DMS153 (cell line): ENCODE results near the gene CAMK1.
A peak's percentile ranks its signal among the peaks of the same experiment; 100 is the strongest.

Experiments
- DNase-seq: peaks from one replicate; lab custom pipeline; 2025; lab: John Stamatoyannopoulos, UW

The CAMK1 gene

DNA sequence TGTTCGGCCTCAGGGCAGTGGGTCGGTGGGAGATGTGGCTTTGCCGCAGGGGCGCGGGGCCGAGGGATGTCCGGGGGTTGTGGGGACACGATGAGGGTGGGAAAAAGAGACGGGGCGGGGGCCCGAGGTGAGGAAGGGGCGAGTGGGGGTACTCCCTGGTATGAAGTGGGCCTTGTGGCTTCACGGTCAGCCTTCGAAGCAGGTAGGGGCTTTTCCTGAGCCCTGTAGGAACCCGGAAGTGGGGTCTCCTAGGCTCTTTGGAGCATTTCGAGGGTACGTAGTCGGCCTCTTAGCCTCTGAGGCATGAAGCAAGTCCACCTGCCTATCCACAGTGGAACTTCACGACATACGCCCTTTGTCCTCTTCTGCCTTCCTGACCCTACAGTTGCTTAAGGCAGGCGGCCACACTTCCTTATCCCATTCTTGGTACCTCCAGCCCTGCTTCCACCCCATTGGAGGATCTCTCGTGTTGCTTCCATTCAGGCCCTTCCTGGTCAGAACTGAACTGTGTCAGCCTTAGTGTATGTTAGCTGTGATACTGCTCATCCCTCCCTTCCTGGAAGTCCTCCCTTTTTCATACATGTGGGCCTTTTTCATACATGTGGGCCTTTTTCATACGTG lies 23.5 kb upstream of the CAMK1 start:
- DNase-seq, result no peak

DNA sequence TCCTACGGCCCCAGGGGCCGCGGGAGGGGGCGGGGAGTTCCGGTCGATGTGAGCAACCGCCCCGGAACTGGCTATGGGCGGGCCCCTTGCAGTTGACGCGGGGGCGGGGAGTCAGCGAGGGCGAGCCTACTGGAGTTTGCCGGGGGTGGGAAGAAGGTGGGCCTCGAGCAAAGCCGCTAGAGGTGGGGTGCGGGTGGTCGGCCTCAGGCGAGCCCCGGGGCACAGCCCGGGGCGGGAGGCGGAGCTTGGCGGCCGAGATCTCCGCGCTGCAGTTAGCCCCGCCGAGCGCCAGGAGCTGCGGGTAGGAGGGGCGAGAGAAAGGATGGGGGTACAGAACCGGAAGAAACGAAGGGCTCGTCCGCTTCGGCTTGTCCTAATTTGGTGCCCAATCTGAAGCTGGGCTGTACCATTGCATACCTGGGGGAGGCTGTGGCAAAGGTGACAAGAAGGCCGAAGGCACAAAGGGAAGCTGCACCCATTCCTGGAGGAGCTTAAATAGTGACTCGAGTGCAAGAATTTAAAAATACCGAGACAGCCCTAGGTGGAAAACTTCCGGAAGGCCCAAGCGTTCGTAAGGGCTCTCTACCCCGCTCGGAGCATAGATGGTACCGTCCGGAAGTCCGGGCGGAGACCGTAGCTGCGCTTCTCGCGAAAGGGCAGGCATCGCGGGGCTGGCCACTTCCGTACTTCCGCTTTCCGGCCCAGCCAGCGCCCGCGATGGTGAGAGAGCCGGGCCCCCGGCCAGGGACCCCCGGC lies 22.8 kb upstream of the CAMK1 start, which contains the start of the genes ARPC4 and TADA3:
Gene ARPC4 (plus strand): TSS at position 678 of the 756 bp plus-strand sequence. CDS start 40 bp downstream, at position 718.
Gene TADA3 (minus strand): TSS at position 69 of the 756 bp plus-strand sequence. CDS start 1,007 bp downstream, outside the sequence.
- peak; percentile 62 for DNase-seq

DNA sequence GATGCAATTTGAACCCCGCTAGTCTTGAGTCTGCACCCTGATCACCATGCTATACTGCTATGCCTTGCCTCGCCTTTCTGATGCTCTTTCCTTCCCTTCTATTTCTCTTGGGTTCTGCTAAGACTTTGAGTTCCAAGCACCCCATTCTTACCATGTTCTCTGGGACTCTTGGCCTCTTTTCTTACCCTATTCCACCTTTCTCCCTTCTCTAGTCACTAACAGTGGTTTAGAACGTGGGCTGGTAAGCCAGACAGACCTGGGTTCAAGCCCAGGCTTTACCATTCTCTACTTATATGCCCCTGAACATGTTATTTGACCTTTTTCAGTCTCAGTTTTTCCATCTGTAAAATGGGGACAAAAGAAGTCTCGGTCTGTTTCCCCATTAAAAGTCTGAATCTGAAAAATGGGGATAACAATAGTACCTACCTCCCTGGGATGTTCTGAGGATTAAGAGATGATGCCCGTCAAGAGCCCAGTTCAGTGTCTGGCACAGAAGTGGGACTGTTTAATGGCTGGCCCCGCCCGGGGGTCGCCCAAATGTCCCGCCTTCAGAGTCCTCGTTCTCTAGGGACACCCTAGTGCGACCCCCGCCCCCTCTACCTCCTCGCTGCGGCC lies 22.1 kb upstream of the CAMK1 start:
- no peak for DNase-seq

DNA sequence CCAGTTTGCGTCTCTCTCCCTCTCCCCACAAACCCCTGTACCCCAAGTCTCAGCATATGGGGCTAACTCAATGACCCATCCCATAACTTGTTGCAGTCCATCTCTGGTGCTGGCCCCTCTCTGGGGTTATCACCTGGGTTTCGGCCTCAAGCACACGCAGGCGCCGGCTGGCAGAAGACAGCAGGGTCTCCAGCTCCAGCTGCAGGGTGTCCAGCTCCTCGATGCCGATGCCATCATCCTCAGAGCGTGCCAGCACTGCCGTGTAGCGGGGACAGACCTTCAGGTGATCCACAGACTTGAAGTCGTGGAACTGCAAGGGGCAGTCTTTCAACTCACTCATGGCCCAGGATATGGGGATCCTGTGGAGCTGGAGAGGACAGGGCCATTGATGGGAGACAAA lies 21.4 kb upstream of the CAMK1 start:
- DNase-seq, result no peak

DNA sequence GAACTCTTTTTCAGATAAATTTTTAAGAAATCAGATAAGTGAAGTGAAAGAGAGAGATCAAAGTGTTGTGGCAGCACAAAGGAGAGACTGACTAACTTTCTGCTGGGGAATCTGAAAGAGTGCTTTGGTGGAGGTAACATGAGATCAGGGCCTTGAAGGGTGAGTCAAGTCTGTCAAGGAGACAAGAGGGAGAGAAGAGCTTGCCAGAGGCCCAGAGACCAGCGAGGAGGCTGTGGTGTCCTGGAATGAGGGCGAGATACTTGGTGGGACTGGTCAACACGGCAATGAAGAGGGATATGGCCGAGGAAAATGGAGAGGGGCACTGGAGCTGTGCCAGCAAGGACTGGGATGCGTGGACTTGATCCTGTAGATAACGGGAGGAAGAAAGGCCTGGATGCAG lies 18.0 kb upstream of the CAMK1 start:
- no peak for DNase-seq

DNA sequence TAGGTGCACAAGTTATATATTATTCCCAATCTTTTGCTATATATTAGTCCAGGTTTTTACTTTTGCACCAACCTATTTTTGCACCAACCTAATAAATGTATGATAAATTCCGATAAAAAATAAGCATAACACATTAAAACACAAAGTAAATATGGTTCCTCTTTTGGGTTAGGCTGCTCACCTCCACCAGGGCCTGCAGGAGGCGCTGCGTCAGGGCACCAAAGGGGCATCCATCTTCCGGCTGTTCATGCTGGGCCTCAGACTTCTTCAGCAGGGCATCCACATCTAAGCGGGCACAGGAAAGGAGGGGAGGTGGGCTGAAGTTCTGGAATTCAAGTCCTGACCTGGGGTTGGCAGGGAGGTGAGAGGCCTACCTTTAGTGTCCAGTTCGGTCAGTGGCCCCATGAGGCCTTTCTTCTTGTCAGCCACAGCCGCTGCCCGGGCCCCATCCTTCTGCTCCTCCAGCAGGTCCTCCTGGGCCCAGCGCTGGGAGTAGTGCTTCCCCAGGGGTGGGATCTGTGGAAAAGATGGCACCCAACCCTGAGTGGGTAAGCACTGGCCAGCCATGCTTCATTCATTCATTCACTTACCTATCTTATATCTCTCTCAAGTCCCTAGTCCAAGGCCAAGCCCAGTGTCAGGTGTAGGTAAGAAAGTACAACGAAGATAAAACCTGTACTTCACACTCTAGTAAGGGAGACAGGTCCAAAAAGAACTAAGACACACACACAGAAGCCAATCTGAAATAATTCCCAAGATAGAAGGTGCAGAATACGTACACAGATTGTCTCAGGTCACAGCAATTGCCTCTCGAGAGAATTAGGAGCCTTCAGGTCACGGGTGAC lies 17.3 kb upstream of the CAMK1 start:
- no peak for DNase-seq

- no peak for DNase-seq
Observed at GRCh38 chr3:9786209-9786739, 16.5 kb upstream of the CAMK1 start.

GRCh38 chr3:9785602-9786001 lies 15.9 kb upstream of the CAMK1 start:
- no peak for DNase-seq

- DNase-seq, result no peak
Observed at GRCh38 chr3:9784965-9785364, 15.2 kb upstream of the CAMK1 start.

GRCh38 chr3:9783954-9784353 lies 14.2 kb upstream of the CAMK1 start:
- DNase-seq, result no peak

DNA sequence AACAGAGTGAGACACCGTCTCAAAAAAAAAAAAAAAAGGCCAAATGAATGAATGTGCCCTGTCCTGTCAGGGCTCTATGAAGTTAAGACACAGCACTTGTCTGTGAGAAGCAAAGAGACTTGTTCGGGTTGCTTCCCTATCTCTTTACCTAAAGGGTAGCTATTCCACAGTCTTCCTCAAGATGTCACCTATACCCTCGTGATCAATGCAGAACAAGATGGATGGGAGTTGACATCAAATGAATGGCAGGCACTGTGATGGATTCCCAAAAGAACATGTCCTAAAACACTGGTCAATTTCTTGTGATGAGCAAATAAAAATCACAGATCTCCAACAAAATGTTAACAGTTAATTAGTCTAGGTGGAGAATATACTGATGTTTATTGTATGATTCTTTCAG lies 13.0 kb upstream of the CAMK1 start:
- DNase-seq, result no peak

DNA sequence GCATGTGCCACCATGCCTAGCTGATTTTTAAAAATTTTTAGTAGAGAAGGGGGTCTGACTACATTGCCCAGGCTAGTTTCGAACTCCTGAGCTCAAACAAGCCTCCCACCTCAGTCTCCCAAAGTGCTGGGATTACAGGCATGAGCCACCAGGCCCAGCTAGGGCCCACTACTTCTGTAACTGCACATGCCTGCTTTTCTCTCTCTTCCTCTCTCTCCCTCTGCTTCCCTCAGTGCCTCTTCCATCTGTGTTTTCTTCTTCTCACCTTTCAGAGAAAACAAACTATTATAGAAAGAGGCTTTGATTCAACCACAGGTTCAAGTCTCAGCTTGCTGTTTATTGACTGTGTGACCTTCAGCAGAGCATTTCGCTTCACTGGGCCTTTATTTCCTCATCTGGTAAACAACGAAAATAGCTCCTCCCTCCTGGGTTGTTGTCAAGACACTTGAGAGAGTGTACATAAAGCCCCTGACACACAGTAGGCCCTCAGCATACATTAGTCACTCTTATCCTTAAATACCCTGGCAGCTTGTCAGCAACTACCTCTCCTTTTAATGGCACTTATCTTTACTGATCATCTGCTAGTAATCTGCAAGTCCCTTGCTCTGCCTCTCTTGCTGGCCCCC lies 12.3 kb upstream of the CAMK1 start:
- DNase-seq, result peak; percentile 6

DNA sequence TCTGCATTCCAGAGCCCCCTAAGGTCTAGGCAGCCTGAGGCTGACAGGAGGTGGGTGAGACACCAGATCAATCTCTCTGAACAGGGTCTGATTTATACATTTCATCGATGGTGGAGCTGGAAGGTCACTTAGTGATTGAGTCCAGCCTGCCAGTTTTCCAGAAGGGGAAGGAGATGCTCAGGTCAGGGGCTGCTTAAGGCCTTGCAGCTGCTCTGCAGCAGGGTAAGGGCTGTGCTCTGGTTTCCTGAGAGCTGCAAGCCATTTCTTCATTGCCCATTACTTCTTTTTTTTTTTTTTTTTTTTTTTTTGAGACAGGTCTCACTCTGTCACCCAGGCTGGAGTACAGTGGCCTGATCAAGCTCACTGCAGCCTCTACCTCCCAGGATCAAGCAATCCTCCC lies 11.8 kb upstream of the CAMK1 start:
- DNase-seq, result no peak

- no peak for DNase-seq
Observed at GRCh38 chr3:9780910-9781309, 11.2 kb upstream of the CAMK1 start.

DNA sequence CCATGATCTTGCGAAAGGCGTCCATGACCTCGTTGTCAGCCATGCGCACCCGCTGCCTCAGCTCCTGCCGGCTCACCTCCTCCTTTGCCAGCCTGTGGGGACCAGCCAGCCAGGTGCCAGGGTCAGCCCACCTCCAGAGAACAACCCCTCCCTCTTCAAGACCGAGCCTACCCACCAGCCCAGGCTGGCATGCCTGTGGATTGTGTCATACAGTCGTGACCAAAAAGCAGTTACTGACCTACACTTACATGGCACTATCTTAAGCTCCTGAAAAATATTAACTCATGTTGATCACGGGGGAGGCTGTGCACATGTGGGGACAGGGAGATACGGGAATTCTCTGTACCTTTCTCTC lies 10.7 kb upstream of the CAMK1 start:
- no peak for DNase-seq

GRCh38 chr3:9779721-9780457 lies 10.1 kb upstream of the CAMK1 start:
- DNase-seq, result no peak

GRCh38 chr3:9779075-9779593 lies 9.4 kb upstream of the CAMK1 start:
- no peak for DNase-seq

GRCh38 chr3:9778143-9779074 lies 8.7 kb upstream of the CAMK1 start:
- DNase-seq, result no peak

DNA sequence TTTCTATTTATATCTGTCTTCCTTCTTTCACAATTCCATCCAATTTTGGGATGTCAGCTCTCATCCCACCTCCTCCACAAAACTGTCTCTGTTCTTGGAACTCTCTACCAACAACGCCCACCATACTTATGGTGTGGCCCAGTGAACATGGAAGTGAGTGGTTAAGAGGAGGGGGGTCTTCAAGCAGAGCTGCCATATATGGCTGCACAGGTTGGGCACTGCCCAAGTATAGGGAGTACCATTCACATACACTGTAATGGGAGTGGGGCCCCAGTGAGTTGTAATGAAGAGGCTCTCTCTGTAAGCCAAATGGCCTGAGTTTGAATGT lies 7.9 kb upstream of the CAMK1 start:
- no peak for DNase-seq
